K562 (cell line): Measurements from ENCODE around the gene OR10A2.

Experiments
- ELF4 ChIP-seq: fragments of 450-650 bp; formaldehyde crosslinking; IDR thresholded peaks from 2 replicates; pipeline ENCODE4 v1.4.0; 2022; ENCODE audit warnings: missing genetic modification characterization
- EZH2 ChIP-seq: IDR thresholded peaks from 2 replicates; pipeline ENCODE4 v1.6.1; 2012; ENCODE audit warnings: low read depth, mild to moderate bottlenecking, inconsistent platforms, low read length, borderline replicate concordance
- NFYB ChIP-seq: IDR thresholded peaks from 2 replicates; pipeline ENCODE4 v1.6.1; 2011; ENCODE audit warnings: mild to moderate bottlenecking, moderate library complexity; ENCODE audit not compliant: insufficient read length; ENCODE audit errors: extremely low read depth
- POLR2A ChIP-seq: fragments of 450-650 bp; conservative IDR thresholded peaks from 2 replicates; pipeline ENCODE4 v1.6.1; 2016
- TCF7 ChIP-seq: sonication (generic); IDR thresholded peaks from 2 replicates; pipeline ENCODE4 v1.6.1; 2016; ENCODE audit warnings: antibody characterized with exemption, borderline replicate concordance
- ZNF232 ChIP-seq: sonication (generic); formaldehyde crosslinking; IDR thresholded peaks from 2 replicates; pipeline ENCODE4 v1.8.0; 2022; ENCODE audit warnings: mild to moderate bottlenecking, missing genetic modification reagents
- TF ChIP-seq, protein P1 (sequence below): sonication (generic); formaldehyde crosslinking; IDR thresholded peaks from 2 replicates; pipeline ENCODE4 v1.8.0; 2022; ENCODE audit warnings: mild to moderate bottlenecking, missing genetic modification reagents
- TF ChIP-seq, protein P2 (sequence below), 3 experiments: IDR thresholded peaks in 2 of 3; conservative IDR thresholded peaks in 1 of 3; 2 replicates each; pipeline ENCODE4 v1.5.1; 2011 to 2012; ENCODE audit warnings: low read length in 3 of 3, mild to moderate bottlenecking in 3 of 3, control low read depth in 2 of 3, improper control_type of control experiment in 1 of 3, inconsistent platforms in 1 of 3, low read depth in 1 of 3, mixed read lengths in 1 of 3, moderate library complexity in 1 of 3; ENCODE audit not compliant: insufficient read depth in 2 of 3
- TF ChIP-seq, protein P3 (sequence below): fragments of 450-650 bp; IDR thresholded peaks from 2 replicates; pipeline ENCODE4 v1.7.0; 2016; ENCODE audit warnings: borderline replicate concordance

DNA sequence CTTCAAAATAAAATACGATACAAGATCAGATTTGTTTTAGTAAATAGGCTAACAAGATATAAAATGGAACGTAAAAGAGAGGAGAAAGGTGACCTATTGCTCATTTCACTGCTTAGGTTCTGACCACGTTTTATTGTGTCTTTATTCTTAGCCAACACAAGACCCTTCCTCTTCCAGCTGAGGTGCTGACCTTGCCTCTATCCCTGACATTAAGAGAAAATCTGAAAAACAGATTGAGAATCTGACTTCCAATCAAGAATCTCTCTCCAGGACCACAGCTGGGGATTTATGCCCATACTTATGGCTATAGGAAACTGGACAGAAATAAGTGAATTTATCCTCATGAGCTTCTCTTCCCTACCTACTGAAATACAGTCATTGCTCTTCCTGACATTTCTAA, 17.5 kb upstream of the OR10A2 start, which contains the start of gene OR10A5:
- TF ChIP-seq ZNF232 (CRISPR knock-in tag) (no peak), TCF7 (no peak), ELF4 (CRISPR knock-in tag) (no peak), POLR2A (no peak), NFYB (no peak), EZH2 (no peak)
- TF ChIP-seq, protein P1, sequence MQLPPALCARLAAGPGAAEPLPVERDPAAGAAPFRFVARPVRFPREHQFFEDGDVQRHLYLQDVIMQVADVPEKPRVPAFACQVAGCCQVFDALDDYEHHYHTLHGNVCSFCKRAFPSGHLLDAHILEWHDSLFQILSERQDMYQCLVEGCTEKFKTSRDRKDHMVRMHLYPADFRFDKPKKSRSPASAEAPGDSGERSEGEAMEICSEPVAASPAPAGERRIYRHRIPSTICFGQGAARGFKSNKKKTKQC (CRISPR knock-in tag) = no peak
- TF ChIP-seq, protein P2, sequence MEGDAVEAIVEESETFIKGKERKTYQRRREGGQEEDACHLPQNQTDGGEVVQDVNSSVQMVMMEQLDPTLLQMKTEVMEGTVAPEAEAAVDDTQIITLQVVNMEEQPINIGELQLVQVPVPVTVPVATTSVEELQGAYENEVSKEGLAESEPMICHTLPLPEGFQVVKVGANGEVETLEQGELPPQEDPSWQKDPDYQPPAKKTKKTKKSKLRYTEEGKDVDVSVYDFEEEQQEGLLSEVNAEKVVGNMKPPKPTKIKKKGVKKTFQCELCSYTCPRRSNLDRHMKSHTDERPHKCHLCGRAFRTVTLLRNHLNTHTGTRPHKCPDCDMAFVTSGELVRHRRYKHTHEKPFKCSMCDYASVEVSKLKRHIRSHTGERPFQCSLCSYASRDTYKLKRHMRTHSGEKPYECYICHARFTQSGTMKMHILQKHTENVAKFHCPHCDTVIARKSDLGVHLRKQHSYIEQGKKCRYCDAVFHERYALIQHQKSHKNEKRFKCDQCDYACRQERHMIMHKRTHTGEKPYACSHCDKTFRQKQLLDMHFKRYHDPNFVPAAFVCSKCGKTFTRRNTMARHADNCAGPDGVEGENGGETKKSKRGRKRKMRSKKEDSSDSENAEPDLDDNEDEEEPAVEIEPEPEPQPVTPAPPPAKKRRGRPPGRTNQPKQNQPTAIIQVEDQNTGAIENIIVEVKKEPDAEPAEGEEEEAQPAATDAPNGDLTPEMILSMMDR (IDR thresholded peaks at IDR 0.05 in 2 of 3, conservative IDR thresholded peaks at IDR 0.05 in 1 of 3; ENCODE audit: insufficient read depth in 2 of 3, low read depth in 1 of 3, low read length in 3 of 3) = no peak
- TF ChIP-seq, protein P3, sequence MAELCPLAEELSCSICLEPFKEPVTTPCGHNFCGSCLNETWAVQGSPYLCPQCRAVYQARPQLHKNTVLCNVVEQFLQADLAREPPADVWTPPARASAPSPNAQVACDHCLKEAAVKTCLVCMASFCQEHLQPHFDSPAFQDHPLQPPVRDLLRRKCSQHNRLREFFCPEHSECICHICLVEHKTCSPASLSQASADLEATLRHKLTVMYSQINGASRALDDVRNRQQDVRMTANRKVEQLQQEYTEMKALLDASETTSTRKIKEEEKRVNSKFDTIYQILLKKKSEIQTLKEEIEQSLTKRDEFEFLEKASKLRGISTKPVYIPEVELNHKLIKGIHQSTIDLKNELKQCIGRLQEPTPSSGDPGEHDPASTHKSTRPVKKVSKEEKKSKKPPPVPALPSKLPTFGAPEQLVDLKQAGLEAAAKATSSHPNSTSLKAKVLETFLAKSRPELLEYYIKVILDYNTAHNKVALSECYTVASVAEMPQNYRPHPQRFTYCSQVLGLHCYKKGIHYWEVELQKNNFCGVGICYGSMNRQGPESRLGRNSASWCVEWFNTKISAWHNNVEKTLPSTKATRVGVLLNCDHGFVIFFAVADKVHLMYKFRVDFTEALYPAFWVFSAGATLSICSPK = no peak
